Mesothelial cell of epicardium (in vitro differentiated cells): ENCODE measurements around the gene DENND4C. TPM values are rescaled to one million over a fixed set of nuclear protein-coding genes. Genes with fewer than 3 reads are reported as not detected.

Experiments
- DNase-seq, 2 experiments: peaks; one replicate each; pipeline ENCODE4 v3.0.0; 2021; ENCODE audit warnings: low spot score in 2 of 2; ENCODE audit not compliant: unreplicated experiment in 2 of 2
- H3K27ac Mint-ChIP-seq: 2 replicates; pipeline ENCODE4 v1.8.0; 2021; ENCODE audit warnings: mixed read lengths
- H3K27me3 Mint-ChIP-seq: 2 replicates; pipeline ENCODE4 v1.8.0; 2021; ENCODE audit warnings: low read depth, mixed read lengths
- H3K36me3 Mint-ChIP-seq: 2 replicates; pipeline ENCODE4 v1.8.0; 2021; ENCODE audit warnings: mixed read lengths
- H3K4me1 Mint-ChIP-seq: 2 replicates; pipeline ENCODE4 v1.8.0; 2021; ENCODE audit warnings: mixed read lengths
- H3K4me3 Mint-ChIP-seq: 2 replicates; pipeline ENCODE4 v1.8.0; 2021; ENCODE audit warnings: mild to moderate bottlenecking, moderate library complexity, mixed read lengths
- H3K9me3 Mint-ChIP-seq: 2 replicates; pipeline ENCODE4 v1.8.0; 2021; ENCODE audit warnings: mixed read lengths
- CTCF ChIP-seq: fragments of 200-600 bp; sonication (generic); IDR thresholded peaks from one replicate; pipeline ENCODE4 v1.5.0; 2021; ENCODE audit warnings: antibody characterized with exemption; ENCODE audit not compliant: unreplicated experiment
- total RNA-seq: library from RNA; stranded (reverse); gene quantifications from 3 replicates; pipeline ENCODE4 v1.2.1, GENCODE V29; 2021

Gene DENND4C
- total RNA-seq, 1 donor from 2014 or later = 73.9 TPM

GRCh38 chr9:19209188-19209587, 21.3 kb upstream of the DENND4C start:
- no peak for DNase-seq
- peak overlapping the region; percentile 19 for H3K4me3 Mint-ChIP-seq
- peak overlapping the region; percentile 86 for H3K27ac Mint-ChIP-seq
- TF ChIP-seq CTCF = no peak
- no peaks in the 10 kb centered on the region for H3K9me3 Mint-ChIP-seq
- H3K36me3 Mint-ChIP-seq = no peaks in the 10 kb centered on the region
- H3K4me1 Mint-ChIP-seq = peaks cover 39% of the 10 kb centered on the region
- H3K27me3 Mint-ChIP-seq = no peaks in the 10 kb centered on the region

- H3K36me3 Mint-ChIP-seq = peaks cover 2% of the 10 kb centered on the region
These were observed 16.7 kb upstream of the DENND4C start for GRCh38 chr9:19213823-19214222.

GRCh38 chr9:19216466-19216865, 14.0 kb upstream of the DENND4C start:
- no peak for TF ChIP-seq CTCF
- Mint-ChIP-seq H3K27me3 (no peaks in the 10 kb centered on the region), H3K4me1 (peaks cover 15% of the 10 kb centered on the region), H3K27ac (peak overlapping the region; percentile 3), H3K4me3 (no peak overlapping the region), H3K36me3 (peaks cover 10% of the 10 kb centered on the region), H3K9me3 (peaks cover 4% of the 10 kb centered on the region)
- no peak for DNase-seq

More at GRCh38 chr9:19213823-19214222, 16.7 kb upstream of the DENND4C start:
- H3K27me3 Mint-ChIP-seq = no peaks in the 10 kb centered on the region
- no peak overlapping the region for H3K4me3 Mint-ChIP-seq
- TF ChIP-seq CTCF = no peak
- DNase-seq = no peak
- no peaks in the 10 kb centered on the region for H3K9me3 Mint-ChIP-seq
- H3K27ac Mint-ChIP-seq = peak overlapping the region; percentile 52
- H3K4me1 Mint-ChIP-seq = peaks cover 26% of the 10 kb centered on the region

GRCh38 chr9:19221326-19221725, 9.2 kb upstream of the DENND4C start:
- Mint-ChIP-seq H3K9me3 (peaks cover 4% of the 10 kb centered on the region), H3K27me3 (no peaks in the 10 kb centered on the region), H3K36me3 (peaks cover 12% of the 10 kb centered on the region), H3K4me1 (peaks cover 24% of the 10 kb centered on the region), H3K27ac (no peak overlapping the region), H3K4me3 (no peak overlapping the region)
- TF ChIP-seq CTCF = no peak
- no peak for DNase-seq

- TF ChIP-seq CTCF = no peak
- no peak for DNase-seq
- Mint-ChIP-seq H3K36me3 (peaks cover 11% of the 10 kb centered on the region), H3K9me3 (peaks cover 4% of the 10 kb centered on the region), H3K4me3 (no peak overlapping the region), H3K27me3 (no peaks in the 10 kb centered on the region), H3K27ac (peak overlapping the region; percentile 91), H3K4me1 (peaks cover 27% of the 10 kb centered on the region)
These were observed 6.8 kb upstream of the DENND4C start for GRCh38 chr9:19223724-19224123.

- peak overlapping the region; percentile 58 for H3K27ac Mint-ChIP-seq
- H3K9me3 Mint-ChIP-seq = peaks cover under 1% of the 10 kb centered on the region
- no peak for TF ChIP-seq CTCF
- no peaks in the 10 kb centered on the region for H3K27me3 Mint-ChIP-seq
- H3K36me3 Mint-ChIP-seq = peaks cover 6% of the 10 kb centered on the region
- no peak overlapping the region for H3K4me3 Mint-ChIP-seq
- peaks cover 34% of the 10 kb centered on the region for H3K4me1 Mint-ChIP-seq
- no peak for DNase-seq
These were observed 5.9 kb upstream of the DENND4C start for GRCh38 chr9:19224563-19224962.
